Effector memory CD4-positive, alpha-beta T cell (primary cell): ENCODE data around the gene DEF6.

Experiments used
- DNase-seq, 3 donors: peaks; one replicate each; pipeline ENCODE4 v3.0.0-alpha.2; 2020
- H3K27ac ChIP-seq: 2 replicates; pipeline ENCODE4 v1.7.0; 2013; ENCODE audit warnings: mild to moderate bottlenecking, low read length, moderate library complexity; ENCODE audit not compliant: insufficient read depth, poor library complexity, severe bottlenecking
- H3K27me3 ChIP-seq: replicated peaks from 2 replicates; pipeline ENCODE4 v1.7.0; 2013; ENCODE audit warnings: mild to moderate bottlenecking, low read length; ENCODE audit not compliant: insufficient read depth, control insufficient read depth, poor library complexity, severe bottlenecking
- H3K36me3 ChIP-seq: 2 replicates; pipeline ENCODE4 v1.7.0; 2013; ENCODE audit warnings: mild to moderate bottlenecking, low read length, moderate library complexity; ENCODE audit not compliant: control insufficient read depth, insufficient read depth
- H3K4me1 ChIP-seq: 2 replicates; pipeline ENCODE4 v1.7.0; 2013; ENCODE audit warnings: low read length, mild to moderate bottlenecking; ENCODE audit not compliant: control insufficient read depth, insufficient read depth, poor library complexity, severe bottlenecking
- H3K4me3 ChIP-seq: 2 replicates; pipeline ENCODE4 v1.7.0; 2013; ENCODE audit warnings: low read length, low read depth, mild to moderate bottlenecking; ENCODE audit not compliant: insufficient read depth, poor library complexity, severe bottlenecking
- H3K9me3 ChIP-seq: 2 replicates; pipeline ENCODE4 v1.7.0; 2013; ENCODE audit warnings: mild to moderate bottlenecking, low read length, moderate library complexity; ENCODE audit not compliant: control insufficient read depth

DEF6 gene

GRCh38 chr6:35278708-35279107 is 18.9 kb upstream of the DEF6 start:
- no peaks in the 10 kb centered on the region for H3K9me3 ChIP-seq
- no peak overlapping the region for H3K27ac ChIP-seq
- H3K36me3 ChIP-seq: peaks cover 25% of the 10 kb centered on the region
- H3K27me3 ChIP-seq: no peaks in the 10 kb centered on the region
- no peak for DNase-seq
- no peaks in the 10 kb centered on the region for H3K4me1 ChIP-seq
- no peak overlapping the region for H3K4me3 ChIP-seq

- H3K4me3 ChIP-seq: no peak overlapping the region
- DNase-seq: no peak
- H3K9me3 ChIP-seq: no peaks in the 10 kb centered on the region
- peaks cover 41% of the 10 kb centered on the region for H3K36me3 ChIP-seq
- H3K27me3 ChIP-seq: no peaks in the 10 kb centered on the region
- no peak overlapping the region for H3K27ac ChIP-seq
- no peaks in the 10 kb centered on the region for H3K4me1 ChIP-seq
Observed at GRCh38 chr6:35280903-35281302, 16.7 kb upstream of the DEF6 start.

GRCh38 chr6:35282472-35282871 is 15.1 kb upstream of the DEF6 start:
- Histone ChIP-seq H3K27ac (no peak overlapping the region), H3K9me3 (no peaks in the 10 kb centered on the region), H3K4me3 (no peak overlapping the region), H3K36me3 (peaks cover 57% of the 10 kb centered on the region), H3K27me3 (no peaks in the 10 kb centered on the region), H3K4me1 (no peaks in the 10 kb centered on the region)
- DNase-seq: no peak

- no peak for DNase-seq
- H3K36me3 ChIP-seq: peaks cover 66% of the 10 kb centered on the region
- no peak overlapping the region for H3K27ac ChIP-seq
- H3K4me1 ChIP-seq: no peaks in the 10 kb centered on the region
- H3K4me3 ChIP-seq: no peak overlapping the region
- no peaks in the 10 kb centered on the region for H3K27me3 ChIP-seq
- H3K9me3 ChIP-seq: no peaks in the 10 kb centered on the region
Observed at GRCh38 chr6:35283361-35283760, 14.3 kb upstream of the DEF6 start.

- no peaks in the 10 kb centered on the region for H3K4me1 ChIP-seq
- no peak for DNase-seq
- H3K27me3 ChIP-seq: no peaks in the 10 kb centered on the region
- H3K36me3 ChIP-seq: peaks cover 91% of the 10 kb centered on the region
- H3K27ac ChIP-seq: no peak overlapping the region
- no peaks in the 10 kb centered on the region for H3K9me3 ChIP-seq
- no peak overlapping the region for H3K4me3 ChIP-seq
Observed at GRCh38 chr6:35287671-35288396, 9.8 kb upstream of the DEF6 start.

- H3K27ac ChIP-seq: no peak overlapping the region
- H3K27me3 ChIP-seq: no peaks in the 10 kb centered on the region
- H3K36me3 ChIP-seq: peaks cover 90% of the 10 kb centered on the region
- H3K4me3 ChIP-seq: no peak overlapping the region
- no peaks in the 10 kb centered on the region for H3K4me1 ChIP-seq
- H3K9me3 ChIP-seq: no peaks in the 10 kb centered on the region
- DNase-seq: no peak
Observed at GRCh38 chr6:35288834-35289233, 8.8 kb upstream of the DEF6 start.

- Histone ChIP-seq H3K27me3 (no peaks in the 10 kb centered on the region), H3K4me1 (no peaks in the 10 kb centered on the region), H3K27ac (no peak overlapping the region), H3K9me3 (no peaks in the 10 kb centered on the region), H3K36me3 (peaks cover 84% of the 10 kb centered on the region), H3K4me3 (no peak overlapping the region)
- no peak for DNase-seq
Observed at GRCh38 chr6:35291491-35291890, 6.1 kb upstream of the DEF6 start.

- no peak for DNase-seq
- H3K27ac ChIP-seq: no peak overlapping the region
- peaks cover 76% of the 10 kb centered on the region for H3K36me3 ChIP-seq
- peaks cover 5% of the 10 kb centered on the region for H3K4me1 ChIP-seq
- H3K4me3 ChIP-seq: no peak overlapping the region
- H3K27me3 ChIP-seq: no peaks in the 10 kb centered on the region
- no peaks in the 10 kb centered on the region for H3K9me3 ChIP-seq
Observed at GRCh38 chr6:35292494-35292893, 5.1 kb upstream of the DEF6 start.

GRCh38 chr6:35293681-35294080 is 3.9 kb upstream of the DEF6 start:
- Histone ChIP-seq H3K27me3 (no peaks in the 10 kb centered on the region), H3K4me3 (no peak overlapping the region), H3K27ac (no peak overlapping the region), H3K9me3 (no peaks in the 10 kb centered on the region), H3K4me1 (peaks cover 6% of the 10 kb centered on the region), H3K36me3 (peaks cover 65% of the 10 kb centered on the region)
- no peak for DNase-seq

- no peaks in the 10 kb centered on the region for H3K9me3 ChIP-seq
- H3K4me3 ChIP-seq: no peak overlapping the region
- H3K36me3 ChIP-seq: peaks cover 57% of the 10 kb centered on the region
- H3K4me1 ChIP-seq: peaks cover 13% of the 10 kb centered on the region
- H3K27me3 ChIP-seq: no peaks in the 10 kb centered on the region
- DNase-seq: peak in 2 of 3 donors; percentile 27 to 40
- H3K27ac ChIP-seq: no peak overlapping the region
Observed at GRCh38 chr6:35294308-35294945, 3.2 kb upstream of the DEF6 start.
